Activated CD8-positive, alpha-beta memory T cell treated with anti-CD3 and anti-CD28 coated beads for 1 hour (primary cell): ENCODE results near the gene GABARAPL2.
A peak's percentile ranks its signal among the peaks of the same experiment; 100 is the strongest.
"Not testable (repeated sequence)": the region's sequence is repeated elsewhere in the genome, so short reads cannot be mapped to it uniquely, and the experiment has no call there.

ENCODE experiments used
- DNase-seq, 2 donors: peaks; one replicate each; pipeline ENCODE4 v3.0.0-alpha.2; 2020; ENCODE audit warnings: low read depth in 1 of 2; ENCODE audit errors: extremely low read depth in 1 of 2

The GABARAPL2 gene

GRCh38 chr16:75590920-75591843 is 25.0 kb downstream of the GABARAPL2 start:
- no peak for DNase-seq

GRCh38 chr16:75591927-75592326 is 25.7 kb downstream of the GABARAPL2 start:
- DNase-seq: not testable (repeated sequence)

GRCh38 chr16:75593308-75593707 is 27.1 kb downstream of the GABARAPL2 start:
- no peak for DNase-seq

- no peak for DNase-seq
Observed at GRCh38 chr16:75593825-75594820, 27.9 kb downstream of the GABARAPL2 start.

GRCh38 chr16:75599452-75600277 is 33.5 kb downstream of the GABARAPL2 start:
- DNase-seq: no peak

GRCh38 chr16:75603241-75603640 is 37.1 kb downstream of the GABARAPL2 start:
- no peak for DNase-seq

GRCh38 chr16:75606507-75606906 is 40.3 kb downstream of the GABARAPL2 start:
- no peak for DNase-seq

- DNase-seq: no peak
Observed at GRCh38 chr16:75614066-75614897, 48.1 kb downstream of the GABARAPL2 start.

- DNase-seq: no peak
Observed at GRCh38 chr16:75615619-75616018, 49.4 kb downstream of the GABARAPL2 start.

GRCh38 chr16:75616521-75617010 is 50.4 kb downstream of the GABARAPL2 start:
- DNase-seq: no peak

- DNase-seq: no peak
Observed at GRCh38 chr16:75617121-75617520, 50.9 kb downstream of the GABARAPL2 start.

- DNase-seq: no peak
Observed at GRCh38 chr16:75618780-75619179, 52.6 kb downstream of the GABARAPL2 start.

GRCh38 chr16:75620326-75621169 is 54.4 kb downstream of the GABARAPL2 start:
- peak in 1 of 2 donors; percentile 22 for DNase-seq

GRCh38 chr16:75621170-75621477 is 54.9 kb downstream of the GABARAPL2 start:
- no peak for DNase-seq

- DNase-seq: peak; percentile 97 to 98
Observed at GRCh38 chr16:75622761-75623605, 56.8 kb downstream of the GABARAPL2 start, which contains the start of gene ADAT1. TSS of gene ADAT1 (minus strand) at chr16:75623281. CDS start at chr16:75620799, 2,482 bp downstream.

GRCh38 chr16:75624921-75625334 is 58.7 kb downstream of the GABARAPL2 start:
- no peak for DNase-seq

- no peak for DNase-seq
Observed at GRCh38 chr16:75626806-75627205, 60.6 kb downstream of the GABARAPL2 start.
